Measurements from ENCODE around the gene MSANTD4.

MSANTD4 gene

GRCh38 chr11:106051103-106051502 lies 29.1 kb upstream of the MSANTD4 start:
- no peak for DNase-seq (ENCODE audit: extremely low read depth, low read depth)
- TF ChIP-seq, protein P1, sequence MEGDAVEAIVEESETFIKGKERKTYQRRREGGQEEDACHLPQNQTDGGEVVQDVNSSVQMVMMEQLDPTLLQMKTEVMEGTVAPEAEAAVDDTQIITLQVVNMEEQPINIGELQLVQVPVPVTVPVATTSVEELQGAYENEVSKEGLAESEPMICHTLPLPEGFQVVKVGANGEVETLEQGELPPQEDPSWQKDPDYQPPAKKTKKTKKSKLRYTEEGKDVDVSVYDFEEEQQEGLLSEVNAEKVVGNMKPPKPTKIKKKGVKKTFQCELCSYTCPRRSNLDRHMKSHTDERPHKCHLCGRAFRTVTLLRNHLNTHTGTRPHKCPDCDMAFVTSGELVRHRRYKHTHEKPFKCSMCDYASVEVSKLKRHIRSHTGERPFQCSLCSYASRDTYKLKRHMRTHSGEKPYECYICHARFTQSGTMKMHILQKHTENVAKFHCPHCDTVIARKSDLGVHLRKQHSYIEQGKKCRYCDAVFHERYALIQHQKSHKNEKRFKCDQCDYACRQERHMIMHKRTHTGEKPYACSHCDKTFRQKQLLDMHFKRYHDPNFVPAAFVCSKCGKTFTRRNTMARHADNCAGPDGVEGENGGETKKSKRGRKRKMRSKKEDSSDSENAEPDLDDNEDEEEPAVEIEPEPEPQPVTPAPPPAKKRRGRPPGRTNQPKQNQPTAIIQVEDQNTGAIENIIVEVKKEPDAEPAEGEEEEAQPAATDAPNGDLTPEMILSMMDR (IDR thresholded peaks at IDR 0.05; ENCODE audit: low read depth, low read length, missing control alignments) = no peak

GRCh38 chr11:106049727-106050476 lies 27.9 kb upstream of the MSANTD4 start:
- TF ChIP-seq, protein P1 (IDR thresholded peaks at IDR 0.05; ENCODE audit: low read depth, low read length, missing control alignments) = no peak
- H3K4me3 ChIP-seq (replicated peaks; ENCODE audit: low read depth, low read length) = no peak overlapping the region
- DNase-seq (ENCODE audit: extremely low read depth, low read depth) = no peak

More at GRCh38 chr11:106051103-106051502, 29.1 kb upstream of the MSANTD4 start:
- H3K4me3 ChIP-seq (replicated peaks; ENCODE audit: low read depth, low read length) = no peak overlapping the region

- H3K4me3 ChIP-seq (replicated peaks; ENCODE audit: low read depth, low read length) = no peak overlapping the region
- TF ChIP-seq, protein P1 (IDR thresholded peaks at IDR 0.05; ENCODE audit: low read depth, low read length, missing control alignments) = no peak
- no peak for DNase-seq (ENCODE audit: extremely low read depth, low read depth)
Observed at GRCh38 chr11:106047631-106048030, 25.6 kb upstream of the MSANTD4 start.

GRCh38 chr11:106043540-106043939 lies 21.5 kb upstream of the MSANTD4 start:
- no peak overlapping the region for H3K4me3 ChIP-seq (replicated peaks; ENCODE audit: low read depth, low read length)
- TF ChIP-seq, protein P1 (IDR thresholded peaks at IDR 0.05; ENCODE audit: low read depth, low read length, missing control alignments) = no peak
- no peak for DNase-seq (ENCODE audit: extremely low read depth, low read depth)

GRCh38 chr11:106032861-106033260 lies 10.8 kb upstream of the MSANTD4 start:
- no peak for DNase-seq (ENCODE audit: extremely low read depth, low read depth)
- no peak overlapping the region for H3K4me3 ChIP-seq (replicated peaks; ENCODE audit: low read depth, low read length)
- TF ChIP-seq, protein P1 (IDR thresholded peaks at IDR 0.05; ENCODE audit: low read depth, low read length, missing control alignments) = no peak

DNA sequence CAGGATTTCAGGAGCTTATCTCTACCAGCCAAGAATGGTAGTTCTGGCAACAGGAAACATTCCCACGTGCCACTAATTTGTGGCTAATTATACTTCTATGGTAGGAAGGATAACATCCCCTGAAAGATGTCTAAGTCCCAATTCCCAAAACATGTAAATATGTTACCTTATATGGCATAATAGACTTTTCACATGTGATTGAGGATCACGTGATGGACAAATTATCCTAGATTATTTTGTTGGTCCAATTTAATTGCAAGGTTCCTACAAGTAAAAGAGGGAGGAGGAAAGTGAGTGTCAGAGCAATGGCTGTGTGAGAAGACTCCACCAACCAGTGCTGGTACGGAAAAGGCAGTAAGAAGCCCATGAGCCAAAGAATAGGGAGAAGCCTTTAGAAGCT lies 9.9 kb upstream of the MSANTD4 start:
- TF ChIP-seq, protein P1 (IDR thresholded peaks at IDR 0.05; ENCODE audit: low read depth, low read length, missing control alignments) = no peak
- H3K4me3 ChIP-seq (replicated peaks; ENCODE audit: low read depth, low read length) = no peak overlapping the region
- no peak for DNase-seq (ENCODE audit: extremely low read depth, low read depth)
